GM10847 (cell line): ENCODE measurements around the gene PTPRT.

Experiments used
- POLR2A ChIP-seq: IDR thresholded peaks from 2 replicates; pipeline ENCODE4 v1.6.1; 2011; ENCODE audit not compliant: insufficient read length; ENCODE audit errors: extremely low read depth

PTPRT gene

GRCh38 chr20:42957704-42958095, 232.0 kb downstream of the PTPRT start:
- no peak for TF ChIP-seq POLR2A

GRCh38 chr20:42957018-42957703, 232.5 kb downstream of the PTPRT start:
- TF ChIP-seq POLR2A = no peak

DNA sequence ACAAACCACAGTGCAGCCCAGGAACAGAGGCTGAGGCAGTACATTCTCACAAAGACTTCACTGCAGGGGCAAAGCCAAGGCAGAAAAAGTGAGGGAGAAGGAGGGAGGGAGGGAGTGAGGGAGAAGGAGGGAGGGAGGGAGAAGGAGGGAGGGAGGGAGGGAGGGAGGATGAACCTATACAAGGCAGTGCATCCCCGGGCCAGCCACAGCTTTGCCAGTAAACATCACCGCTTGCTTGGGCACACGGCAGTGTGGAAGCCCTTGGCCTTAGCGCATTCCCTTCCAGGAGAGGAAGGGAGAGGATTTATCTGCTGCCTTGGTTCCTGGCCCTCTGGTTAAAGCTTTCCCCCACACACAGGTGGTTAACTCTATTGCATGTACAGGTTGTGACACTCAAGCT, 234.0 kb downstream of the PTPRT start:
- no peak for TF ChIP-seq POLR2A

GRCh38 chr20:42954951-42955350, 234.8 kb downstream of the PTPRT start:
- TF ChIP-seq POLR2A = no peak

DNA sequence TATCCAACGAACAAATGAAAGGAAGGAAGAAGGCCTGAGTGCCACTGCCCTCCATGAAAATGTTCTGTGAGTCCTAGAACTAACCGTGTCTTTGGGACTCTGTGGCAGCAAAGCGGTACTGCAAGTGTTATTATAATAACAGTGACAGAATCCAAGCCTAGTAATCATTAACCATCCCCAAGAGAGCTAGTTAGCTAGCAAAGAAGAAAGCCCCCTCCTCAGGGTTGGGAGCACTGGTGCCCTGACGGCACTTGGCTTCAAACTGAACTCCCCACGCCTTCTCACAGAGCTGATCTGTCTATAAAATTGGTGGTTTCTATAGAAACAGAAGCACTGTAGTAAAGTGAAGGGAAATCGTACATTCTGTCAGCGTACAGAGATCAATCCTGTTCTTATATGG, 239.8 kb downstream of the PTPRT start:
- no peak for TF ChIP-seq POLR2A

DNA sequence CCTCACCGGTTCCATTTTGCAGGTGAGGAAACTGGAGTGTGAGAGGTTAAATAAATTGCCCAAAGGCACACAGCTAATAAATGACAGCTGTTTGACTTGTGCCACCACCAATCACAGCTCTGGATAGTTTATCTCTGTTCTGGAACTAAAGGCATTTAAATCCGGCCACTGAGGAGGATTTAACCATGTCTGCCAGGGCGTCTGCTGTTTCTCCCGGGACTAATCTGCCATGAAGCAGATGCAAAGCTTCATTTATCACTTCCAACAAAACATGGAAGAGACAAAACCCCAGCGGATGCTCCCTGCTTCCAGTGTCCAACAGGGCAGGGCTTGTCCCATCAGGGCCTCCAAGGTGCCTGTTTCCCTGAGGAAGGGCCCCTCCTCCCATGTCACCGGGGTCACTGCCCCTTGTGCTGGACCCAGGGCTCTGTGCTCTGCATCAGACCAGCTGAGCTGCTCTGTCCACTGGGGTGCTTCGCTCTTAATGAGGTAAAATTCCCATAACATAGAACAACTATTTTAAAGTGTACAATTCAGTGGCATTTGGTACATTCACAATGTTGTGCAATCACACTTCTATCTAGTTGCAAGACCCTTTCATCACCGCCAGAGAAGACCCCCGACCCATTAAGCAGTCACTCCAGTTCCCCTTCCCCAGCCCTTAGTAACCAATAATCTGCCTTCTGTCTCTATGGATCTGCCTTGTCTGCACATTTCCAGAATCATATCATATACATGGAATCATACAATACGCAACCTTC, 244.3 kb downstream of the PTPRT start:
- TF ChIP-seq POLR2A = no peak

GRCh38 chr20:42941629-42942028, 248.1 kb downstream of the PTPRT start:
- TF ChIP-seq POLR2A = no peak

DNA sequence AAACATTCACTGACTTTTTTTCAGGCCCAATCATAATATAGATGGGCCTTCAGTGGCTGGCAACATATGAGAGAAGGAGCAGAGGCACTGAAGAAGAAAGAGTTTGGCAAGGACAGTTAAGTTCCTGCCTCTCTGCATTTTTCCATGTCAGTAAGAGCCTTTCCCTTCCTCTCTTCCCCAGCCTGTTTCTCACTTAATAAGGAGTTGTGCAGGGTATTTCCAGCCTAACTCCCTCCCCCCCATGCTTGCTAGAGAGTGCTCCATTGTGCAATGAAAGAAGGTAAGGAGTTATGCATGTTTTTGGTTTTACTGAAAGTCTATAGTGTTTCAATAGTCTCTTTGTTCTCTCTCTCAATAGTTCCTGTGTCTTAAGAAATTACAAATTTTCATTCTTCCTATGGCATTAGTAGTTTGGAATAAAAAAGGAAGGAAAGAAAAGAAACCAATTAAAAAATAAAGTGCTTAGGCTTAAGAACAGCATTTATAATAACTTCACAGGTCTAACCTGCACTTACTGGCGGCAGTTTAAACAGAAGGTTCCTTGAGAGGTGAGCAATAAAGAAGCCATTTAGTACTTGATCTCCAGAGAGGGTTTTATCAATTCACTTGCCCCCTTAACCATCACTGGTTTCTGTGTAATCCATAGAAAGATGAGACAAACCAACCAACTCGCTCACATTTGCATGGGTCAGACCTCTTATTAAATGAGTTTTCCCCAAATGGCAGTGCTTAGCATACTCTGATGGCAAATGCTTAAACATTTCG, 251.1 kb downstream of the PTPRT start:
- TF ChIP-seq POLR2A = no peak

GRCh38 chr20:42936482-42936881, 253.2 kb downstream of the PTPRT start:
- no peak for TF ChIP-seq POLR2A

DNA sequence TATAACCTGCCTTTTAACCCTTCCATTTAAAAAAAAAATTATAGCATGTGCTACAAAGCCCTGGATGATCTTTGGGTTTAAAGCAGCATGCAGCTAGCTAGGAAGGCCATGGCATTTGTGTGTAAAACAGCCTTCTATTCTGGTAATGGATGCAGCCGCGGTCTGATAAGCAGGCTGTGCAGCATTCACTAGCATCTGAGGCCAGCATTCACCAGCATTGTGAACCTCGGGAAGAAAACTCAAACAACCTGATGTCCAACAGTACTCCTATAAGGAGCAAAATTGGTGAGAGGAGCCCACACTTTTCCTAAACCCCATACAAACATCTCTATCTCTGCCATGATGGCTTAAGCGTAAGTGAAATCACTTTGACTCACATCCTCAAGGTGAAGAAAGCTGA, 265.5 kb downstream of the PTPRT start:
- no peak for TF ChIP-seq POLR2A

DNA sequence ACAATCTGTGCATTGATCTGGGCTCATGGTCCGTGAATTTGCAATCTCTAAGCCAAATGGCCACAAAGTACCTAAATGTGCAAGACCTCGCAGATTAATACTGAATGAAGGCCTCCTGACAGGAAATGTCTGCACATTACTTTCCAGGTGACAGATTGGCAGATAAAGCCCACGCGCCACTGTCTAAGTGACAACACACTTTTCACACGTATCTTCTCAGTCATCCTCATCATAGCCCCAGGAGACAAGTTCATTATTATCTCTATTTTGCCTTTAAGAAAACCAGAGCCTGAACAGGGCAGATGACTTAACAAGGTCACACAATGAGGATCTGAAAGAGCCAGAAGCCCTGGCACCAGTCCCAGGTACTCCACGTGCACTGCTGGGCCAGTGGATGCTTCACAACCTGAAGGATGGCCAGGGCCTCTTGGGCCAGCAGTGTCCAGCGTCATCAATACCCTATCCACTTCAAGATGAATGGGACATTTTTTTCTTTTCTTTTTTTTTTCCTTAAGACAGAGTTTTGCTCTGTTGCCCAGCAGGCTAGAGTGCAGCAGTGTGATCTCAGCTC, 266.3 kb downstream of the PTPRT start:
- no peak for TF ChIP-seq POLR2A

DNA sequence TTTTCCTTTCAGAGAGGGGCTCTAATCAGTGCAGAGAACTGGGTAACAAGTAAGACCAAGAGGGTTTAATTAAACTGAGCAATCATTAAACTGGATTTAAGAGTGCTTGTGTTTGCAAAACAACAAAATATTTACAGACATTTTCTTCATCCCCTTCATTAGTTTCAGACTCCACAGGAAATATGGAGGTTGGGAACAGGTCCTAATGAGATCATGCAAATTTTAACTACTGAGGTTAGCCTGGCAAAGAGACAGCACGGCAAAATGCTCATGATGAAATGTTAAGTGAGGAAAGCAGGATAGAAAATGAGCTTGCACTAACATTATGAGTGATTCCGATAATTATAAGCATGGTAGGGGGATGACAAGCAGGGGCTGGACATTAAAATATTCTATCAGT, 268.9 kb downstream of the PTPRT start:
- no peak for TF ChIP-seq POLR2A

- TF ChIP-seq POLR2A = no peak
Measured at GRCh38 chr20:42919316-42919715, 270.4 kb downstream of the PTPRT start.

- no peak for TF ChIP-seq POLR2A
Measured at GRCh38 chr20:42915081-42915480, 274.6 kb downstream of the PTPRT start.

- no peak for TF ChIP-seq POLR2A
Measured at GRCh38 chr20:42914302-42914701, 275.4 kb downstream of the PTPRT start.

DNA sequence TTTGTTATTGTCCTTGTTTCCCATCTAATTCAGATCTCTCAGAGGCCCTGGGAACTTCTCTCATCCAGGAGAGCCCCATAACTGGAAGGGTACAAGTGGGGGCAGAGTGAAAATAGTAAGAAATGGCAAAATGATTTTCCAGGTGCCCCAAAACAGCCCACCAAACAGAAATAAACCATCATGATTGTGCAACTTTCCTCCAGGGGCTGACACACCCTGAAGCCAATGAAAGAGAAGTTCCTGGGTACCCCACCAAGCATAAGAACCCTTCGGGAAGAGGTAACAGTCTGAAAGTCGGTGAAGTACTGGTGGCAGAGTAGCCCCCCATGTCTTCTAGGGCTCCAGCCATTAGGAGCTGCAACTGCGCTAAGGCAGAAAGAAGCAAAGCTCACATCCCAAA, 282.0 kb downstream of the PTPRT start:
- TF ChIP-seq POLR2A = no peak
